AG08395 (cell line): ENCODE results near the gene SLC6A11.

Experiments
- DNase-seq: peaks from one replicate; pipeline ENCODE4 v3.0.0; 2012; ENCODE audit warnings: mixed read lengths, low spot score

The SLC6A11 gene

GRCh38 chr3:10930666-10931040, 114.6 kb downstream of the SLC6A11 start:
- DNase-seq = no peak

- no peak for DNase-seq
These were observed 116.6 kb downstream of the SLC6A11 start for GRCh38 chr3:10932596-10932995.

- no peak for DNase-seq
These were observed 117.0 kb downstream of the SLC6A11 start for GRCh38 chr3:10933021-10933420.

- no peak for DNase-seq
These were observed 117.4 kb downstream of the SLC6A11 start for GRCh38 chr3:10933470-10933804.

- DNase-seq = peak; percentile 64
These were observed 117.9 kb downstream of the SLC6A11 start for GRCh38 chr3:10933805-10934481.

- no peak for DNase-seq
These were observed 119.0 kb downstream of the SLC6A11 start for GRCh38 chr3:10935028-10935427.

- DNase-seq = no peak
These were observed 120.0 kb downstream of the SLC6A11 start for GRCh38 chr3:10935846-10936631.

- DNase-seq = no peak
These were observed 120.7 kb downstream of the SLC6A11 start for GRCh38 chr3:10936686-10937085.

- DNase-seq = no peak
These were observed 121.3 kb downstream of the SLC6A11 start for GRCh38 chr3:10937141-10937825.

- DNase-seq = no peak
These were observed 123.5 kb downstream of the SLC6A11 start for GRCh38 chr3:10939556-10939955.

GRCh38 chr3:10940106-10940505, 124.1 kb downstream of the SLC6A11 start:
- no peak for DNase-seq

- DNase-seq = no peak
These were observed 125.9 kb downstream of the SLC6A11 start for GRCh38 chr3:10941972-10942371.

- no peak for DNase-seq
These were observed 126.7 kb downstream of the SLC6A11 start for GRCh38 chr3:10942690-10943205.

GRCh38 chr3:10944866-10945265, 128.8 kb downstream of the SLC6A11 start:
- DNase-seq = no peak

GRCh38 chr3:10945683-10946287, 129.8 kb downstream of the SLC6A11 start:
- DNase-seq = peak; percentile 68

- DNase-seq = no peak
These were observed 130.5 kb downstream of the SLC6A11 start for GRCh38 chr3:10946526-10946925.

- no peak for DNase-seq
These were observed 132.3 kb downstream of the SLC6A11 start for GRCh38 chr3:10948326-10948725.

GRCh38 chr3:10949197-10949596, 133.2 kb downstream of the SLC6A11 start:
- no peak for DNase-seq

GRCh38 chr3:10950476-10951294, 134.7 kb downstream of the SLC6A11 start:
- peak; percentile 66 for DNase-seq

GRCh38 chr3:10951295-10951926, 135.4 kb downstream of the SLC6A11 start:
- DNase-seq = no peak

GRCh38 chr3:10952525-10952924, 136.5 kb downstream of the SLC6A11 start:
- no peak for DNase-seq
